Activated T-helper 17 cell treated with anti-CD3 and anti-CD28 coated beads, Interleukin-2, amount 50 U/mL, for 72 hours (primary cell): ENCODE results near the gene ABCA4. TPM values are rescaled to one million over a fixed set of nuclear protein-coding genes. Genes with fewer than 3 reads are reported as not detected.

Experiments used
- ATAC-seq: fragments of 150-1000 bp; cut with Tn5 transposase; replicated peaks from 2 replicates; pipeline ENCODE4 v1.10.0; 2021; ENCODE audit warnings: mild to moderate bottlenecking, moderate library complexity
- H3K27ac Mint-ChIP-seq: one replicate; pipeline ENCODE4 v1.8.0; 2022; ENCODE audit warnings: mixed read lengths
- H3K27me3 Mint-ChIP-seq: one replicate; pipeline ENCODE4 v1.8.0; 2022; ENCODE audit warnings: mixed read lengths
- H3K36me3 Mint-ChIP-seq: one replicate; pipeline ENCODE4 v1.8.0; 2022; ENCODE audit warnings: low read depth, mild to moderate bottlenecking, mixed read lengths
- H3K4me1 Mint-ChIP-seq: one replicate; pipeline ENCODE4 v1.8.0; 2022; ENCODE audit warnings: mixed read lengths
- H3K4me3 Mint-ChIP-seq: one replicate; pipeline ENCODE4 v1.8.0; 2022; ENCODE audit warnings: mild to moderate bottlenecking, mixed read lengths
- H3K9me3 Mint-ChIP-seq: one replicate; pipeline ENCODE4 v1.8.0; 2022; ENCODE audit warnings: mixed read lengths
- total RNA-seq, 2 donors: library from RNA; stranded (reverse); gene quantifications; one replicate each; pipeline ENCODE4 v1.2.3, GENCODE V29; 2022

Gene ABCA4
- total RNA-seq, 2 donors from 2014 or later = not detected

GRCh38 chr1:94048413-94049164 is 72.4 kb downstream of the ABCA4 start:
- ATAC-seq = no peak
- H3K27ac Mint-ChIP-seq = no peak overlapping the region

GRCh38 chr1:94047949-94048348 is 73.0 kb downstream of the ABCA4 start:
- Mint-ChIP-seq H3K4me3 (no peak overlapping the region), H3K27me3 (peaks cover 11% of the 10 kb centered on the region)
- no peak for ATAC-seq

More at GRCh38 chr1:94048413-94049164, 72.4 kb downstream of the ABCA4 start:
- Mint-ChIP-seq H3K4me3 (no peak overlapping the region), H3K27me3 (peaks cover 14% of the 10 kb centered on the region), H3K4me1 (no peaks in the 10 kb centered on the region), H3K9me3 (no peaks in the 10 kb centered on the region), H3K36me3 (no peaks in the 10 kb centered on the region)

GRCh38 chr1:94045465-94046056 is 75.4 kb downstream of the ABCA4 start:
- Mint-ChIP-seq H3K9me3 (no peaks in the 10 kb centered on the region), H3K4me1 (no peaks in the 10 kb centered on the region)

More at GRCh38 chr1:94047949-94048348, 73.0 kb downstream of the ABCA4 start:
- Mint-ChIP-seq H3K36me3 (no peaks in the 10 kb centered on the region), H3K4me1 (no peaks in the 10 kb centered on the region), H3K9me3 (no peaks in the 10 kb centered on the region), H3K27ac (no peak overlapping the region)

DNA sequence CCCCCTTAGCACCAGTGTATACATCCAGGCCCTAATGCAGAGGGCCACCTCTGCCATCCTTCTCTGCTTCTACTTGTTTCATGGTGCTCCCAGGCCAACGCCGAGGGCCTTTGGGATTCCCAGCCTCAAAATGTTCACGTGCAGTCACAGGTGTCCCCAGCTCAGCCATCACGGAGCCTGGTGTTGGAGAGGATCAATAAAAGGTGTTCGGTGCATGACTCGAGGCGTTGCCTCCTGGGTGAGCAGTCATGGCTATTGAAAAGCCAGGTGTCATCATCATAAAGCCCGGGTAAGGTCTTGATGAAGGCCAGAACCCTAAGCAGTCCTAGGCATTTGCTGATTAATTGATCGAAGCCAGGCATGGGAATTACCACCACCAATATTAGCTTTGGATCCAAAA is 76.1 kb downstream of the ABCA4 start:
- H3K27ac Mint-ChIP-seq = no peak overlapping the region
- ATAC-seq = no peak
- no peak overlapping the region for H3K4me3 Mint-ChIP-seq
- peaks cover 9% of the 10 kb centered on the region for H3K27me3 Mint-ChIP-seq
- no peaks in the 10 kb centered on the region for H3K36me3 Mint-ChIP-seq
- no peaks in the 10 kb centered on the region for H3K4me1 Mint-ChIP-seq
- no peaks in the 10 kb centered on the region for H3K9me3 Mint-ChIP-seq

More at GRCh38 chr1:94045465-94046056, 75.4 kb downstream of the ABCA4 start:
- H3K27ac Mint-ChIP-seq = no peak overlapping the region
- peak; percentile 50 for ATAC-seq
- peak overlapping the region; percentile 41 for H3K4me3 Mint-ChIP-seq
- no peaks in the 10 kb centered on the region for H3K36me3 Mint-ChIP-seq
- H3K27me3 Mint-ChIP-seq = peaks cover 9% of the 10 kb centered on the region

DNA sequence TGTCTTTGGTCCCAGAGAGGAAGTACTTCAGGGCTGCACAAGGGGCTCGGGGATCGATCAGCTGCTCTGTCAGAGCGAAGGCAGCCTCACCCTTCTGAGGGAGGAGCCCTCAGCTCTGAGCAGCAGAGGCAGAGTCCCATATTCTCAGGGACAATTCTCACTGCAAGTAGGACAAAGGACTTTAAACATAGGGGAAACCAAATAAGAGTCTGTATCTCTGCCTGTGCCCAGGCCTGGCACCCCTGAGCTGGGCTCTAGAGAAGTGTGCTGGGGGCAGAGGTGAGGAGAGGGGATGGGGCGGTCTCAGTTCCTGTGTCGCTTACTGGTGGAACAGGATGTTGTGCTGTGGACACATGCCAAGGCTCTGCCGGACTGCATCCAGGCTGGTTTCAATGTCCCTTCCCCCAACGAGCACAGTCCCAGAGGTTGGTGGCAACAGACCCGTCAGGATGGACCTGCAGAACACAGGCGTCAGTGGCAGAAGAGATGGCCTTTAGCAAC is 76.6 kb downstream of the ABCA4 start:
- H3K4me3 Mint-ChIP-seq = no peak overlapping the region
- H3K27me3 Mint-ChIP-seq = peaks cover 12% of the 10 kb centered on the region
- ATAC-seq = no peak
- H3K9me3 Mint-ChIP-seq = no peaks in the 10 kb centered on the region
- H3K27ac Mint-ChIP-seq = no peak overlapping the region
- no peaks in the 10 kb centered on the region for H3K36me3 Mint-ChIP-seq
- no peaks in the 10 kb centered on the region for H3K4me1 Mint-ChIP-seq

- H3K4me3 Mint-ChIP-seq = no peak overlapping the region
- no peak for ATAC-seq
- H3K9me3 Mint-ChIP-seq = no peaks in the 10 kb centered on the region
- no peaks in the 10 kb centered on the region for H3K36me3 Mint-ChIP-seq
- no peak overlapping the region for H3K27ac Mint-ChIP-seq
- H3K4me1 Mint-ChIP-seq = no peaks in the 10 kb centered on the region
- H3K27me3 Mint-ChIP-seq = peaks cover 13% of the 10 kb centered on the region
Measured at GRCh38 chr1:94043738-94044289, 77.1 kb downstream of the ABCA4 start.

- H3K36me3 Mint-ChIP-seq = no peaks in the 10 kb centered on the region
- H3K9me3 Mint-ChIP-seq = no peaks in the 10 kb centered on the region
- no peak overlapping the region for H3K27ac Mint-ChIP-seq
- H3K27me3 Mint-ChIP-seq = peaks cover 15% of the 10 kb centered on the region
- ATAC-seq = no peak
- H3K4me3 Mint-ChIP-seq = no peak overlapping the region
- no peaks in the 10 kb centered on the region for H3K4me1 Mint-ChIP-seq
Measured at GRCh38 chr1:94042388-94042787, 78.6 kb downstream of the ABCA4 start.

- H3K4me1 Mint-ChIP-seq = no peaks in the 10 kb centered on the region
- no peak for ATAC-seq
Measured at GRCh38 chr1:94039871-94040569, 80.9 kb downstream of the ABCA4 start.

GRCh38 chr1:94039514-94039870 is 81.5 kb downstream of the ABCA4 start:
- Mint-ChIP-seq H3K36me3 (no peaks in the 10 kb centered on the region), H3K4me1 (no peaks in the 10 kb centered on the region), H3K4me3 (no peak overlapping the region), H3K27me3 (peaks cover 30% of the 10 kb centered on the region), H3K27ac (no peak overlapping the region), H3K9me3 (no peaks in the 10 kb centered on the region)
- ATAC-seq = no peak

More at GRCh38 chr1:94039871-94040569, 80.9 kb downstream of the ABCA4 start:
- no peak overlapping the region for H3K27ac Mint-ChIP-seq
- H3K9me3 Mint-ChIP-seq = no peaks in the 10 kb centered on the region
- H3K27me3 Mint-ChIP-seq = peaks cover 30% of the 10 kb centered on the region
- H3K4me3 Mint-ChIP-seq = no peak overlapping the region
- no peaks in the 10 kb centered on the region for H3K36me3 Mint-ChIP-seq

DNA sequence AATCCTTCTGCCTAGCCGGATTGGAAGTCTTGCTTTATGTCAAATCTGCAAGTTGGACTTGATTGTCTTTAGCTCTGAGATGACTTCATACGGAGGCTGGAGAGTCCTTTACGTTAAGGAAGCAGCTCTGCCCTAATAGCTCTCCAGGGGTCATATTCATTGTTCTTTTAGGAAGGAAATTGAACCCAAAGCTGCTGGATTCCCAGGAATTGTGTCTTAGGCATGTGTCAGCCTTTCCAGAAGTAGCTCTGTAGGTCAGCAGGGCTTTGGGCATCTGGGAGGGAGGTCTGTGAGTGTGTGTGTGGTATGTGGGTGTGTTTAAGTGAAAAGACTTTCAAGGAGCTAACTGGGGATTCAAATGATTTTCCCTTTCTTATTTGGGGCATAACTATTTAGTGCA is 82.4 kb downstream of the ABCA4 start:
- Mint-ChIP-seq H3K9me3 (no peaks in the 10 kb centered on the region), H3K27me3 (peaks cover 37% of the 10 kb centered on the region), H3K4me3 (no peak overlapping the region), H3K36me3 (no peaks in the 10 kb centered on the region), H3K4me1 (no peaks in the 10 kb centered on the region), H3K27ac (no peak overlapping the region)
- no peak for ATAC-seq

GRCh38 chr1:94037392-94038229 is 83.3 kb downstream of the ABCA4 start:
- ATAC-seq = peak; percentile 84
- H3K4me1 Mint-ChIP-seq = no peaks in the 10 kb centered on the region

DNA sequence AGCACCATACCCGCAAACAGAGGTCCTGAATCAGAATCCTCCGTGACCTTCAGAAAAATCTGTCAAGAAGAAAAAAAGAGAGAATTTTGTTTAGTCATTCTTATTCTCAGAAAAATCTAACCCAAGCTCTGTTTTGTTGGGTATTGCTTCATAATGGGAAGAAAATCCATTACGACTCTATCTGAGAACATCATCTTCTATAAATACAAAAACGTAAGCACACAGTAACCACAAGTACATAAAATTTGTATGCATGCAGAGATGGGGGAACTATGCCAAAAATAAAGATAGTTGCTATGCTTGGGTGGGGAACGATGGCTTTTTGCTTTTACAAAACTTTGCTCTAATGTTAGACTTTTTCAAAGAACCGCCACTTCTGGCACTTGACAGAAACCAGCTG is 84.2 kb downstream of the ABCA4 start:
- H3K27ac Mint-ChIP-seq = no peak overlapping the region

More at GRCh38 chr1:94037392-94038229, 83.3 kb downstream of the ABCA4 start:
- Mint-ChIP-seq H3K27ac (no peak overlapping the region), H3K4me3 (no peak overlapping the region), H3K9me3 (no peaks in the 10 kb centered on the region), H3K27me3 (peaks cover 36% of the 10 kb centered on the region), H3K36me3 (no peaks in the 10 kb centered on the region)

DNA sequence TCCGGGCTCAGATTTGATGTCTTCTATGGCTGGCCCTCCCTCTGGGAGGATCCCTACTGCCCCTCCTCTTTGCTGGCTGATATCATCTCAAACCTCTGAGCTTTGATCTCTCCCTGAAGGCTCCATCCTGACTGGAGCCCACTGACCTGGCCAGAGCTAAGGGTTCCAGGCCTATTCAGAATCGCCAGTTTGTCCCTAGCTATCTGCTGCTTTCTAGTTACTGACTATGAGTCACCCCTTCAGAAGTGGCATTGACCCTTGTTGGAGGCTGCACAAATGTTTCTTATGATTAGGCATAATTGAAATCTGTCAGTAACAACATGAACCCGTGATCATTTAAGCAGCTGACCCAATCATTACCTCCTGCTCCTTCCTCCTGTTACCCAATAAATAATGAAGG is 87.1 kb downstream of the ABCA4 start:
- H3K4me3 Mint-ChIP-seq = no peak overlapping the region

More for the DNA sequence above, 84.2 kb downstream of the ABCA4 start:
- H3K4me3 Mint-ChIP-seq = no peak overlapping the region
- H3K9me3 Mint-ChIP-seq = no peaks in the 10 kb centered on the region
- no peak for ATAC-seq
- H3K4me1 Mint-ChIP-seq = no peaks in the 10 kb centered on the region
- H3K36me3 Mint-ChIP-seq = no peaks in the 10 kb centered on the region
- H3K27me3 Mint-ChIP-seq = peaks cover 33% of the 10 kb centered on the region

GRCh38 chr1:94032637-94033036 is 88.3 kb downstream of the ABCA4 start:
- Mint-ChIP-seq H3K9me3 (no peaks in the 10 kb centered on the region), H3K4me3 (no peak overlapping the region), H3K4me1 (no peaks in the 10 kb centered on the region), H3K36me3 (no peaks in the 10 kb centered on the region), H3K27me3 (peaks cover 23% of the 10 kb centered on the region), H3K27ac (no peak overlapping the region)
- ATAC-seq = no peak

More for the DNA sequence above, 87.1 kb downstream of the ABCA4 start:
- no peak for ATAC-seq
- H3K27me3 Mint-ChIP-seq = peaks cover 28% of the 10 kb centered on the region
- no peaks in the 10 kb centered on the region for H3K9me3 Mint-ChIP-seq
- H3K36me3 Mint-ChIP-seq = no peaks in the 10 kb centered on the region
- H3K4me1 Mint-ChIP-seq = no peaks in the 10 kb centered on the region
- no peak overlapping the region for H3K27ac Mint-ChIP-seq
